OCI-LY1 (cell line): ENCODE data around the gene TBX4.

Source experiments
- EZH2 ChIP-seq: fragments of 200-600 bp; sonication (generic), shearing (Covaris generic); IDR thresholded peaks from 2 replicates; pipeline ENCODE4 v1.8.0; 2017; ENCODE audit warnings: borderline replicate concordance, mixed run types, mild to moderate bottlenecking, antibody characterized with exemption, low read length, moderate library complexity, mixed read lengths
- TF ChIP-seq, protein P1 (sequence below): fragments of 200-600 bp; sonication (generic), shearing (Covaris generic); IDR thresholded peaks from 2 replicates; pipeline ENCODE4 v1.5.1; 2017; ENCODE audit warnings: mild to moderate bottlenecking, antibody characterized with exemption, low read length, moderate library complexity, mixed read lengths

DNA sequence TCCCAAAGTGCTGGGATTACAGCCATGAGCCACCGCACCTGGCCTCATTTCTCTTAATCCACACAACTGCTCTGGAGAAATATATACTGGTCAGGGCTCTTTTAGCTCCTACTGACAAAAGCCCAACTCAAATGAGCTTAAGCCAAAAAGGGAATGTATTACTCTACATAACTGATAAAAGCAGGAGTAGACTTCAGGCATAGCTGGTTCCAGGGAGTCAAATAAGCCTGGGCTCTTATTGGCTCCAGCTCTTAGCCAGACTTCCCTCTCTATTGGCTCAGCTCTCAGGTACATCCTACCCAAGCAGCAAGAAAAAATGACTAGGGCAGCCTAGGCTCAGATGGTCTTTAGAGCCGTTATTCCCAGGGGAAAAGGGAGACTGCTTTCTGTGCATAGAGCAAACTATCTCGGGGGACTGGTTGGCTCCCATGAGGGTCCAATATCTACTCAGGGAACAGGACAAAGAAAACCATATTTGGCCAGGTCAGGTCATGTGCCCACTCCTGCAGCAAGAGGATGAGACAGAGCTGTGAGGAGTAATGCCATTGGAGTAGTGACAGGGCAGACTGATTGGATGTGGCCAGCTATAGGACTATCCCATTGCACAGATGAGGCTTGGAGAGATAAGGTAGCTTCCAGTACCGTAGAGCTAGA, 31.4 kb upstream of the TBX4 start:
- TF ChIP-seq, protein P1, sequence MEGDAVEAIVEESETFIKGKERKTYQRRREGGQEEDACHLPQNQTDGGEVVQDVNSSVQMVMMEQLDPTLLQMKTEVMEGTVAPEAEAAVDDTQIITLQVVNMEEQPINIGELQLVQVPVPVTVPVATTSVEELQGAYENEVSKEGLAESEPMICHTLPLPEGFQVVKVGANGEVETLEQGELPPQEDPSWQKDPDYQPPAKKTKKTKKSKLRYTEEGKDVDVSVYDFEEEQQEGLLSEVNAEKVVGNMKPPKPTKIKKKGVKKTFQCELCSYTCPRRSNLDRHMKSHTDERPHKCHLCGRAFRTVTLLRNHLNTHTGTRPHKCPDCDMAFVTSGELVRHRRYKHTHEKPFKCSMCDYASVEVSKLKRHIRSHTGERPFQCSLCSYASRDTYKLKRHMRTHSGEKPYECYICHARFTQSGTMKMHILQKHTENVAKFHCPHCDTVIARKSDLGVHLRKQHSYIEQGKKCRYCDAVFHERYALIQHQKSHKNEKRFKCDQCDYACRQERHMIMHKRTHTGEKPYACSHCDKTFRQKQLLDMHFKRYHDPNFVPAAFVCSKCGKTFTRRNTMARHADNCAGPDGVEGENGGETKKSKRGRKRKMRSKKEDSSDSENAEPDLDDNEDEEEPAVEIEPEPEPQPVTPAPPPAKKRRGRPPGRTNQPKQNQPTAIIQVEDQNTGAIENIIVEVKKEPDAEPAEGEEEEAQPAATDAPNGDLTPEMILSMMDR = no peak
- no peak for TF ChIP-seq EZH2
